HepG2 (cell line): ENCODE data around the gene SEC16A. TPM values are rescaled to one million over a fixed set of nuclear protein-coding genes. Genes with fewer than 3 reads are reported as not detected.
A peak's percentile ranks its signal among the peaks of the same experiment; 100 is the strongest.

Experiments
- BCL3 ChIP-seq: sonication (generic); formaldehyde crosslinking; IDR thresholded peaks from 2 replicates; pipeline ENCODE4 v1.5.1; 2020; ENCODE audit warnings: mild to moderate bottlenecking, missing genetic modification reagents, moderate library complexity
- FOXA3 ChIP-seq: IDR thresholded peaks from 2 replicates; pipeline ENCODE4 v1.6.1; 2016; ENCODE audit warnings: missing genetic modification reagents, missing compliant biosample characterization
- HOMEZ ChIP-seq: IDR thresholded peaks from 2 replicates; pipeline ENCODE4 v1.6.1; 2016; ENCODE audit warnings: low read depth
- KAT7 ChIP-seq: IDR thresholded peaks from 2 replicates; pipeline ENCODE4 v1.6.1; 2018; ENCODE audit warnings: borderline replicate concordance, missing compliant biosample characterization
- KDM2A ChIP-seq: sonication (generic); formaldehyde crosslinking; IDR thresholded peaks from 2 replicates; pipeline ENCODE4 v1.4.0; 2020; ENCODE audit warnings: low read depth, missing genetic modification reagents, borderline replicate concordance
- KLF16 ChIP-seq, 2 experiments: sonication (generic) in 1 of 2; formaldehyde crosslinking in 1 of 2; IDR thresholded peaks; 2 replicates each; pipeline versions ENCODE4 v1.6.1 to v1.8.0; 2016 to 2023; ENCODE audit warnings: missing genetic modification reagents in 2 of 2, missing compliant biosample characterization in 1 of 2
- MED1 ChIP-seq: sonication (generic); formaldehyde crosslinking; IDR thresholded peaks from 2 replicates; pipeline ENCODE4 v1.4.0; 2020; ENCODE audit warnings: missing genetic modification reagents
- RBM39 ChIP-seq: fragments of 200-400 bp; formaldehyde crosslinking; IDR thresholded peaks from one replicate; pipeline ENCODE4 v1.6.1; 2018; ENCODE audit warnings: antibody characterized with exemption, mild to moderate bottlenecking, low read depth, low read length; ENCODE audit not compliant: poor library complexity, severe bottlenecking
- SMAD1 ChIP-seq: sonication (generic); formaldehyde crosslinking; IDR thresholded peaks from 2 replicates; pipeline ENCODE4 v1.4.0; 2020; ENCODE audit warnings: missing genetic modification reagents, low read depth, mild to moderate bottlenecking, borderline replicate concordance
- TBP ChIP-seq: sonication (generic); formaldehyde crosslinking; IDR thresholded peaks from 2 replicates; pipeline ENCODE4 v1.5.0; 2020; ENCODE audit warnings: missing genetic modification reagents
- TCF12 ChIP-seq, 2 experiments: fragments of 450-650 bp in 1 of 2; sonication (generic) in 1 of 2; formaldehyde crosslinking in 1 of 2; IDR thresholded peaks; 2 replicates each; pipeline versions ENCODE4 v1.6.1 to v1.8.0; 2017 to 2022; ENCODE audit warnings: antibody characterized with exemption in 1 of 2, mild to moderate bottlenecking in 1 of 2, missing genetic modification reagents in 1 of 2, moderate library complexity in 1 of 2
- TGIF2 ChIP-seq: IDR thresholded peaks from 2 replicates; pipeline ENCODE4 v1.6.1; 2016; ENCODE audit warnings: control low read depth, missing compliant biosample characterization
- TSC22D2 ChIP-seq: sonication (generic); formaldehyde crosslinking; IDR thresholded peaks from 2 replicates; pipeline ENCODE4 v1.5.1; 2020; ENCODE audit warnings: missing genetic modification reagents, mild to moderate bottlenecking, borderline replicate concordance
- ZNF224 ChIP-seq: sonication (generic); formaldehyde crosslinking; IDR thresholded peaks from 2 replicates; pipeline ENCODE4 v1.5.0; 2020; ENCODE audit warnings: mild to moderate bottlenecking, missing genetic modification reagents
- ZNF232 ChIP-seq: sonication (generic); formaldehyde crosslinking; IDR thresholded peaks from 2 replicates; pipeline ENCODE4 v1.4.0; 2020; ENCODE audit warnings: missing genetic modification reagents, borderline replicate concordance
- ZNF280B ChIP-seq: sonication (generic); formaldehyde crosslinking; IDR thresholded peaks from 2 replicates; pipeline ENCODE4 v1.5.0; 2020; ENCODE audit warnings: missing genetic modification reagents, mild to moderate bottlenecking, borderline replicate concordance
- ZNF589 ChIP-seq: sonication (generic); formaldehyde crosslinking; conservative IDR thresholded peaks from 2 replicates; pipeline ENCODE4 v1.8.0; 2022; ENCODE audit warnings: mild to moderate bottlenecking, moderate library complexity, missing genetic modification reagents
- ZNF598 ChIP-seq: sonication (generic); formaldehyde crosslinking; IDR thresholded peaks from 2 replicates; pipeline ENCODE4 v1.5.1; 2020; ENCODE audit warnings: mild to moderate bottlenecking, missing genetic modification reagents, borderline replicate concordance
- ZNF703 ChIP-seq: sonication (generic); formaldehyde crosslinking; IDR thresholded peaks from 2 replicates; pipeline ENCODE4 v1.5.1; 2020; ENCODE audit warnings: missing genetic modification reagents, mild to moderate bottlenecking, moderate library complexity, borderline replicate concordance
- ZSCAN30 ChIP-seq: sonication (generic); formaldehyde crosslinking; IDR thresholded peaks from 2 replicates; pipeline ENCODE4 v1.5.0; 2020; ENCODE audit warnings: mild to moderate bottlenecking, missing genetic modification reagents
- ZSCAN9 ChIP-seq: IDR thresholded peaks from 2 replicates; pipeline ENCODE4 v1.6.1; 2016; ENCODE audit warnings: borderline replicate concordance
- polyA plus RNA-seq, 8 experiments: library from polyadenylated mRNA; depleted of rRNA in 3 of 8; stranded (reverse) in 7 of 8; unstranded in 1 of 8; fragments of >200 nt; fragmentation: Illumina TruSeq in 4 of 8; extraction: Trizol in 4 of 8; gene quantifications; 2 replicates each; pipeline versions ENCODE4 v1.2.1 to v1.2.3, GENCODE V29; 2011 to 2016; ENCODE audit warnings: low read depth in 4 of 8, missing spikeins in 1 of 8, mixed read lengths in 1 of 8; ENCODE audit not compliant: insufficient read depth in 1 of 8
- total RNA-seq, 5 experiments: library from RNA; depleted of rRNA; stranded (reverse); fragments of >200 nt; fragmentation: Illumina TruSeq; extraction: Trizol; gene quantifications; 2 replicates each; pipeline ENCODE4 v1.2.3, GENCODE V29; 2016; ENCODE audit warnings: low read depth in 1 of 5
- TF ChIP-seq, protein P1 (sequence below): sonication (generic); formaldehyde crosslinking; IDR thresholded peaks from 2 replicates; pipeline ENCODE4 v1.9.0; 2021; ENCODE audit warnings: missing genetic modification reagents, mild to moderate bottlenecking, borderline replicate concordance

SEC16A gene
- total and polyA plus RNA-seq, 2 of the 13 experiments (the other 11 are each of a cell fraction or from before 2014, with no cell fraction given) = 15.9 to 18.9 TPM

- TF ChIP-seq, protein P1, sequence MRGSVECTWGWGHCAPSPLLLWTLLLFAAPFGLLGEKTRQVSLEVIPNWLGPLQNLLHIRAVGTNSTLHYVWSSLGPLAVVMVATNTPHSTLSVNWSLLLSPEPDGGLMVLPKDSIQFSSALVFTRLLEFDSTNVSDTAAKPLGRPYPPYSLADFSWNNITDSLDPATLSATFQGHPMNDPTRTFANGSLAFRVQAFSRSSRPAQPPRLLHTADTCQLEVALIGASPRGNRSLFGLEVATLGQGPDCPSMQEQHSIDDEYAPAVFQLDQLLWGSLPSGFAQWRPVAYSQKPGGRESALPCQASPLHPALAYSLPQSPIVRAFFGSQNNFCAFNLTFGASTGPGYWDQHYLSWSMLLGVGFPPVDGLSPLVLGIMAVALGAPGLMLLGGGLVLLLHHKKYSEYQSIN = no peak
- TF ChIP-seq TGIF2 = 0 out of 2 replicates have a peak, but pooled peaks have one; percentile 43
- no peak for TF ChIP-seq SMAD1 (CRISPR knock-in tag)
- no peak for TF ChIP-seq ZNF598
- TF ChIP-seq RBM39 = peak; percentile 4
- no peak for TF ChIP-seq TSC22D2 (CRISPR knock-in tag)
- no peak for TF ChIP-seq MED1 (CRISPR knock-in tag)
- no peak for TF ChIP-seq KDM2A
- no peak for TF ChIP-seq ZNF232 (CRISPR knock-in tag)
- TF ChIP-seq ZNF589 (CRISPR knock-in tag) = no peak
- 0 out of 2 replicates have a peak, but pooled peaks have one; percentile 79 for TF ChIP-seq BCL3 (CRISPR knock-in tag)
- 0 out of 2 replicates have a peak, but pooled peaks have one; percentile 19 for TF ChIP-seq ZNF280B
- no peak for TF ChIP-seq HOMEZ
- no peak for TF ChIP-seq ZSCAN30 (CRISPR knock-in tag)
- no peak for TF ChIP-seq TBP (CRISPR knock-in tag)
- no peak for TF ChIP-seq KAT7 (CRISPR knock-in tag)
- 0 out of 2 replicates have a peak, but pooled peaks have one; percentile 37 for TF ChIP-seq ZNF224 (CRISPR knock-in tag)
- TF ChIP-seq TCF12 (IDR thresholded peaks at IDR 0.05) = no peak
- no peak for TF ChIP-seq TCF12 (CRISPR knock-in tag; IDR thresholded peaks at IDR 0.05)
- 0 out of 2 replicates have a peak, but pooled peaks have one; percentile 43 for TF ChIP-seq ZNF703 (CRISPR knock-in tag)
- no peak for TF ChIP-seq FOXA3 (CRISPR knock-in tag)
- TF ChIP-seq ZSCAN9 = no peak
- no peak for TF ChIP-seq KLF16 (CRISPR knock-in tag; IDR thresholded peaks at IDR 0.05)
Measured at GRCh38 chr9:136399176-136400037, 83.4 kb downstream of the SEC16A start (continued).
